Vagina (tissue), 2 donors: ENCODE results near the gene CCDC9.

Source experiments
- POLR2A ChIP-seq, 2 donors: fragments of 450-650 bp; IDR thresholded peaks; one replicate each; pipeline ENCODE4 v1.6.1; 2017; ENCODE audit warnings: antibody characterized with exemption in 2 of 2, mild to moderate bottlenecking in 2 of 2, moderate library complexity in 2 of 2
- TF ChIP-seq, protein P1 (sequence below), 3 experiments: fragments of 450-650 bp in 2 of 3; fragments of 200-600 bp in 1 of 3; sonication (generic) in 1 of 3; IDR thresholded peaks; one replicate each; pipeline ENCODE4 v1.5.1; 2017 to 2019; ENCODE audit warnings: antibody characterized with exemption in 3 of 3, mild to moderate bottlenecking in 2 of 3, moderate library complexity in 2 of 3

DNA sequence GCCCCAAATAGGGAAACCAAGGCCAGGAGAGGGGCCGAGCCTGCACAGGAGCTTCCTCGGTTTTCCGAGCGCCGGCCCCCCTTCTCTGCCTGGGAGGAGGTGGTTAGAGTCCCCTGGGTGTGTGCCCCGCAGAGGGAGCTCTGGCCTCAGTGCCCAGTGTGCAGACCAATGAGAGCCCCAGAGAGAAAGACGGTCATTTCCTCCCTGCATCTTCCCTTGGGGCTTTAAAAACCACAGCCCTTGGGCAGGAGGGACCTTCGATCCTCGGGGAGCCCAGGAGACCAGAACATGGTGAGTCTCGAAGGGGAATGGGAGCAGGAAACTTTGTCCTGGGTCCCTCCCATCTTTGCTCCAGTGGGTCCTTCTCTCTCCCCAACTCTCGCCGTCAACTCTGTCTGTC lies 53.3 kb downstream of the CCDC9 start, which contains the start of gene C5AR1:
- TF ChIP-seq POLR2A (IDR thresholded peaks at IDR 0.05), result no peak
- TF ChIP-seq, protein P1, sequence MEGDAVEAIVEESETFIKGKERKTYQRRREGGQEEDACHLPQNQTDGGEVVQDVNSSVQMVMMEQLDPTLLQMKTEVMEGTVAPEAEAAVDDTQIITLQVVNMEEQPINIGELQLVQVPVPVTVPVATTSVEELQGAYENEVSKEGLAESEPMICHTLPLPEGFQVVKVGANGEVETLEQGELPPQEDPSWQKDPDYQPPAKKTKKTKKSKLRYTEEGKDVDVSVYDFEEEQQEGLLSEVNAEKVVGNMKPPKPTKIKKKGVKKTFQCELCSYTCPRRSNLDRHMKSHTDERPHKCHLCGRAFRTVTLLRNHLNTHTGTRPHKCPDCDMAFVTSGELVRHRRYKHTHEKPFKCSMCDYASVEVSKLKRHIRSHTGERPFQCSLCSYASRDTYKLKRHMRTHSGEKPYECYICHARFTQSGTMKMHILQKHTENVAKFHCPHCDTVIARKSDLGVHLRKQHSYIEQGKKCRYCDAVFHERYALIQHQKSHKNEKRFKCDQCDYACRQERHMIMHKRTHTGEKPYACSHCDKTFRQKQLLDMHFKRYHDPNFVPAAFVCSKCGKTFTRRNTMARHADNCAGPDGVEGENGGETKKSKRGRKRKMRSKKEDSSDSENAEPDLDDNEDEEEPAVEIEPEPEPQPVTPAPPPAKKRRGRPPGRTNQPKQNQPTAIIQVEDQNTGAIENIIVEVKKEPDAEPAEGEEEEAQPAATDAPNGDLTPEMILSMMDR (IDR thresholded peaks at IDR 0.05), result no peak
